WI38 (cell line): ENCODE measurements around the gene MINK1.
"Not testable (repeated sequence)": the region's sequence is repeated elsewhere in the genome, so short reads cannot be mapped to it uniquely, and the experiment has no call there.

Experiments
- H3K4me3 ChIP-seq: 2 replicates; pipeline ENCODE4 v1.5.1; 2011; ENCODE audit warnings: low read depth, mild to moderate bottlenecking, control low read depth, low read length
- CTCF ChIP-seq: IDR thresholded peaks from 2 replicates; pipeline ENCODE4 v1.5.1; 2012; ENCODE audit warnings: low read depth, mild to moderate bottlenecking, control low read depth, low read length

Gene MINK1

GRCh38 chr17:4913994-4914393 is 80.9 kb downstream of the MINK1 start:
- H3K4me3 ChIP-seq, result no peak overlapping the region
- no peak for TF ChIP-seq CTCF

GRCh38 chr17:4914551-4914950 is 81.4 kb downstream of the MINK1 start:
- not testable (repeated sequence) for H3K4me3 ChIP-seq

GRCh38 chr17:4919511-4920047 is 86.4 kb downstream of the MINK1 start:
- TF ChIP-seq CTCF, result no peak
- H3K4me3 ChIP-seq, result no peak overlapping the region

- H3K4me3 ChIP-seq, result no peak overlapping the region
- TF ChIP-seq CTCF, result no peak
Observed at GRCh38 chr17:4920351-4921048, 87.4 kb downstream of the MINK1 start.

GRCh38 chr17:4921320-4921719 is 88.2 kb downstream of the MINK1 start:
- no peak overlapping the region for H3K4me3 ChIP-seq
- no peak for TF ChIP-seq CTCF

GRCh38 chr17:4926577-4927335 is 93.6 kb downstream of the MINK1 start:
- H3K4me3 ChIP-seq, result not testable (repeated sequence)

GRCh38 chr17:4928881-4929280 is 95.7 kb downstream of the MINK1 start:
- H3K4me3 ChIP-seq, result no peak overlapping the region
- no peak for TF ChIP-seq CTCF

GRCh38 chr17:4931963-4932362 is 98.8 kb downstream of the MINK1 start, which contains the start of gene GP1BA:
Gene GP1BA, plus strand, starts transcription at chr17:4932277. Its CDS starts 328 bp downstream, at chr17:4932605.
- TF ChIP-seq CTCF, result no peak
- H3K4me3 ChIP-seq, result no peak within 1 kb of the TSS
